Neural crest cell (in vitro differentiated cells): ENCODE results near the gene CUX1. TPM values are rescaled to one million over a fixed set of nuclear protein-coding genes. Genes with fewer than 3 reads are reported as not detected.

Experiments
- DNase-seq: peaks from one replicate; pipeline ENCODE4 v3.0.0; 2021; ENCODE audit warnings: low read depth, mixed read lengths, low spot score
- H3K27ac Mint-ChIP-seq: one replicate; pipeline ENCODE4 v1.8.0; 2021; ENCODE audit warnings: mild to moderate bottlenecking, mixed read lengths; ENCODE audit not compliant: unreplicated experiment
- H3K27me3 Mint-ChIP-seq: 2 replicates; pipeline ENCODE4 v1.8.0; 2021; ENCODE audit warnings: low read depth, mild to moderate bottlenecking, mixed read lengths
- H3K36me3 Mint-ChIP-seq: 2 replicates; pipeline ENCODE4 v1.8.0; 2021; ENCODE audit warnings: low read depth, mild to moderate bottlenecking, mixed read lengths
- H3K4me1 Mint-ChIP-seq: 2 replicates; pipeline ENCODE4 v1.8.0; 2021; ENCODE audit warnings: mixed read lengths
- H3K4me3 Mint-ChIP-seq: one replicate; pipeline ENCODE4 v1.8.0; 2021; ENCODE audit warnings: mild to moderate bottlenecking, mixed read lengths
- H3K9me3 Mint-ChIP-seq: 2 replicates; pipeline ENCODE4 v1.8.0; 2021; ENCODE audit warnings: mixed read lengths
- CTCF ChIP-seq: fragments of 200-600 bp; sonication (generic); conservative IDR thresholded peaks from 2 replicates; pipeline ENCODE4 v1.5.0; 2021; ENCODE audit warnings: antibody characterized with exemption, mild to moderate bottlenecking
- total RNA-seq: library from RNA; stranded (reverse); gene quantifications from 2 replicates; pipeline ENCODE4 v1.2.1, GENCODE V29; 2021

The CUX1 gene
- total RNA-seq, 1 donor from 2014 or later: 60.0 TPM

- DNase-seq: no peak
- H3K27me3 Mint-ChIP-seq: no peaks in the 10 kb centered on the region
- H3K27ac Mint-ChIP-seq: no peak overlapping the region
- no peak overlapping the region for H3K4me3 Mint-ChIP-seq
- TF ChIP-seq CTCF: no peak
- no peaks in the 10 kb centered on the region for H3K9me3 Mint-ChIP-seq
- peaks cover 5% of the 10 kb centered on the region for H3K4me1 Mint-ChIP-seq
- peaks cover 3% of the 10 kb centered on the region for H3K36me3 Mint-ChIP-seq
Measured at GRCh38 chr7:102216573-102217314, 399.3 kb downstream of the CUX1 start.

- Mint-ChIP-seq H3K36me3 (peaks cover under 1% of the 10 kb centered on the region), H3K27ac (no peak overlapping the region), H3K9me3 (no peaks in the 10 kb centered on the region), H3K4me1 (peaks cover 5% of the 10 kb centered on the region), H3K4me3 (no peak overlapping the region), H3K27me3 (no peaks in the 10 kb centered on the region)
- no peak for TF ChIP-seq CTCF
- DNase-seq: no peak
Measured at GRCh38 chr7:102220229-102220850, 402.9 kb downstream of the CUX1 start.

GRCh38 chr7:102220960-102221800, 403.8 kb downstream of the CUX1 start:
- no peaks in the 10 kb centered on the region for H3K36me3 Mint-ChIP-seq
- DNase-seq: no peak
- peaks cover 5% of the 10 kb centered on the region for H3K4me1 Mint-ChIP-seq
- no peaks in the 10 kb centered on the region for H3K27me3 Mint-ChIP-seq
- no peak overlapping the region for H3K4me3 Mint-ChIP-seq
- no peak for TF ChIP-seq CTCF
- no peak overlapping the region for H3K27ac Mint-ChIP-seq
- H3K9me3 Mint-ChIP-seq: no peaks in the 10 kb centered on the region

GRCh38 chr7:102221961-102222360, 404.5 kb downstream of the CUX1 start:
- no peaks in the 10 kb centered on the region for H3K36me3 Mint-ChIP-seq
- DNase-seq: no peak
- TF ChIP-seq CTCF: no peak
- H3K27me3 Mint-ChIP-seq: no peaks in the 10 kb centered on the region
- peak overlapping the region; percentile 35 for H3K27ac Mint-ChIP-seq
- no peaks in the 10 kb centered on the region for H3K9me3 Mint-ChIP-seq
- no peaks in the 10 kb centered on the region for H3K4me1 Mint-ChIP-seq
- no peak overlapping the region for H3K4me3 Mint-ChIP-seq

GRCh38 chr7:102222445-102222844, 405.0 kb downstream of the CUX1 start:
- no peak for TF ChIP-seq CTCF
- Mint-ChIP-seq H3K9me3 (no peaks in the 10 kb centered on the region), H3K4me3 (no peak overlapping the region), H3K27ac (peak overlapping the region; percentile 35), H3K27me3 (no peaks in the 10 kb centered on the region), H3K4me1 (no peaks in the 10 kb centered on the region), H3K36me3 (no peaks in the 10 kb centered on the region)
- DNase-seq: no peak
